Measurements from ENCODE around the gene UTP20. TPM values are rescaled to one million over a fixed set of nuclear protein-coding genes. Genes with fewer than 3 reads are reported as not detected.

UTP20 gene
- 12.1 TPM for total RNA-seq (ENCODE audit: unreplicated experiment)
- long read RNA-seq = 0 reads

- TF ChIP-seq CTCF (IDR thresholded peaks at IDR 0.05; ENCODE audit: partially characterized antibody, unreplicated experiment) = no peak
- Mint-ChIP-seq H3K9me3 (ENCODE audit: unreplicated experiment) (no peaks in the 10 kb centered on the region), H3K4me1 (ENCODE audit: low read depth, unreplicated experiment) (no peaks in the 10 kb centered on the region), H3K27ac (ENCODE audit: unreplicated experiment) (peak within 1 kb of the TSS; percentile 77), H3K4me3 (ENCODE audit: unreplicated experiment) (peak within 1 kb of the TSS; percentile 89), H3K27me3 (ENCODE audit: unreplicated experiment) (peaks cover 6% of the 10 kb centered on the region), H3K36me3 (ENCODE audit: unreplicated experiment) (no peaks in the 10 kb centered on the region)
- peak; percentile 96 for DNase-seq
Measured at GRCh38 chr12:101280006-101280505, at the start of gene UTP20. UTP20 (plus strand) TSS chr12:101280105; CDS start chr12:101280283, 178 bp downstream.

DNA sequence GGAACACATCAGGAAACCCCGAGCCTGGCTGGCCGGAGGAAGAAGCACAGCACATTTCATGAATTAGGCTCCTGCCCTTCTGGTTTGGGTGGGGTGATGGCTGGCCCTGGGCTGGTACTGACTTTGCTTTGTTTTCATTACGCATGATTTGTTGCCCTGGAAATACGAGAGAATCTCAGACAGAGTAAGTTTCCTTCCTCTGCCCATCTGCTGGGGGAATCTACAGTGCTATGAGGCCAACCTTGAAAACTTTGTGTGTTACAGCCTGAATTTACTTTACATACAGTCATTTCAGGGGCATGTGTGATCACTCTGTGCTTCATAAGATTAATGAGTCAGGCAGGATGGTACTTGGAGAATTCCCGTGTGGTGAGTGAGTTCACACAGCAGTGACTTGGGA, 49.4 kb upstream of the UTP20 start:
- Mint-ChIP-seq H3K9me3 (ENCODE audit: unreplicated experiment) (no peaks in the 10 kb centered on the region), H3K4me3 (ENCODE audit: unreplicated experiment) (no peak overlapping the region), H3K27me3 (ENCODE audit: unreplicated experiment) (peaks cover 5% of the 10 kb centered on the region), H3K4me1 (ENCODE audit: low read depth, unreplicated experiment) (peaks cover 9% of the 10 kb centered on the region), H3K27ac (ENCODE audit: unreplicated experiment) (no peak overlapping the region), H3K36me3 (ENCODE audit: unreplicated experiment) (no peaks in the 10 kb centered on the region)
- no peak for TF ChIP-seq CTCF (IDR thresholded peaks at IDR 0.05; ENCODE audit: partially characterized antibody, unreplicated experiment)
- DNase-seq = no peak

- TF ChIP-seq CTCF (IDR thresholded peaks at IDR 0.05; ENCODE audit: partially characterized antibody, unreplicated experiment) = no peak
- Mint-ChIP-seq H3K4me1 (ENCODE audit: low read depth, unreplicated experiment) (peaks cover 14% of the 10 kb centered on the region), H3K9me3 (ENCODE audit: unreplicated experiment) (no peaks in the 10 kb centered on the region), H3K27me3 (ENCODE audit: unreplicated experiment) (peaks cover 4% of the 10 kb centered on the region), H3K36me3 (ENCODE audit: unreplicated experiment) (no peaks in the 10 kb centered on the region), H3K27ac (ENCODE audit: unreplicated experiment) (no peak overlapping the region), H3K4me3 (ENCODE audit: unreplicated experiment) (no peak overlapping the region)
- no peak for DNase-seq
Measured at GRCh38 chr12:101231636-101232035, 48.3 kb upstream of the UTP20 start.

GRCh38 chr12:101235686-101236085, 44.2 kb upstream of the UTP20 start:
- no peak overlapping the region for H3K27ac Mint-ChIP-seq (ENCODE audit: unreplicated experiment)
- H3K9me3 Mint-ChIP-seq (ENCODE audit: unreplicated experiment) = peaks cover 13% of the 10 kb centered on the region
- H3K4me1 Mint-ChIP-seq (ENCODE audit: low read depth, unreplicated experiment) = peaks cover 28% of the 10 kb centered on the region
- TF ChIP-seq CTCF (IDR thresholded peaks at IDR 0.05; ENCODE audit: partially characterized antibody, unreplicated experiment) = no peak
- peaks cover 11% of the 10 kb centered on the region for H3K27me3 Mint-ChIP-seq (ENCODE audit: unreplicated experiment)
- H3K36me3 Mint-ChIP-seq (ENCODE audit: unreplicated experiment) = peaks cover 5% of the 10 kb centered on the region
- no peak overlapping the region for H3K4me3 Mint-ChIP-seq (ENCODE audit: unreplicated experiment)
- no peak for DNase-seq

DNA sequence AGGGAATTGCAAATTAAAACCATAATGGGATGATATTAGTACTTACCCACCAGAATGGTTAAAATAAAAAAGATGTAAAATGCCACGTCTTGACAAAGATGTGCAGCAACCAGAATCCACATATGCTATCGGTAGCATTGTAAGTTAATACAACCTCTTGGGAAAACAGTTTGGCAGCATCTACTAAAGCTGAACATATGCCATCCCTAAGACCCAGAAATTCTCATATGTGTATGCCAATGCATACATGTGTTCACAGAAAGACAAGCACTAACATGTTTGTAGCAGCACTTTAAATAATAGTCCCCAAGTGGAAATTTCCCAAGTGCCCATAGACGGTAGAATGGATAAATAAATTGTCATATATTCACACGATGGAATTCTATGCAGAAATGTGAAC, 41.6 kb upstream of the UTP20 start:
- peak overlapping the region; percentile 99 for H3K27ac Mint-ChIP-seq (ENCODE audit: unreplicated experiment)
- peaks cover 13% of the 10 kb centered on the region for H3K9me3 Mint-ChIP-seq (ENCODE audit: unreplicated experiment)
- peaks cover 27% of the 10 kb centered on the region for H3K4me1 Mint-ChIP-seq (ENCODE audit: low read depth, unreplicated experiment)
- H3K4me3 Mint-ChIP-seq (ENCODE audit: unreplicated experiment) = peak overlapping the region; percentile 82
- TF ChIP-seq CTCF (IDR thresholded peaks at IDR 0.05; ENCODE audit: partially characterized antibody, unreplicated experiment) = no peak
- DNase-seq = no peak
- peaks cover 5% of the 10 kb centered on the region for H3K36me3 Mint-ChIP-seq (ENCODE audit: unreplicated experiment)
- H3K27me3 Mint-ChIP-seq (ENCODE audit: unreplicated experiment) = peaks cover 11% of the 10 kb centered on the region
